ENCODE data around the gene PLA2G2C. TPM values are rescaled to one million over a fixed set of nuclear protein-coding genes. Genes with fewer than 3 reads are reported as not detected.

Gene PLA2G2C
- total RNA-seq, 1 experiment from 2014 or later: not detected

DNA sequence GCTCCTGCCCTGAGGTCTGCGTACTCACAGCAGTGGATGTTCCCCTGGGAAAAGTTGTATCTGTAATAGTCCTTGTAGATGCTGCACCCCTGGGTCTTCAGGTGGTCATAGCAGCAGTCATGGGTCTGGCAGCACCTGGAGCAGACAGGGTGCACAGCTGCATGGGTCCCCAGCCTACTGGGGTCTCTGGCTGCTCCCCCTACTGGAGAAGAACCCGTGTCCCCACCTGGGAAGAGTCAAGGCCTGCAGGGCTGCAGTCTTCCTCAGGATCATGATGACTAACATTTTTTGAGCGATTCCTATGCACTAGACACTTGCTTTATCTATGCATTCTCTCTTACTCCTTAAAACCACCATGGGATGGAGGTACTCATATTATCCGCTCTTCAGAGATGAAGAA, 70.8 kb downstream of the PLA2G2C start:
- Mint-ChIP-seq H3K36me3 (no peaks in the 10 kb centered on the region), H3K4me3 (no peak overlapping the region), H3K27me3 (ENCODE audit: low read depth) (no peaks in the 10 kb centered on the region), H3K9me3 (no peaks in the 10 kb centered on the region), H3K4me1 (peaks cover 16% of the 10 kb centered on the region), H3K27ac (no peak overlapping the region)
- ChIA-PET CTCF (interaction anchor here (1.4 to 2.8 kb wide), 5 partner anchors 37 to 140 kb away, joined by 3 to 22 read pairs (median 4); no protein-coding TSS in a partner anchor), POLR2A (no interaction called here)
- peak; percentile 58 for ATAC-seq
- TF ChIP-seq, protein P1, sequence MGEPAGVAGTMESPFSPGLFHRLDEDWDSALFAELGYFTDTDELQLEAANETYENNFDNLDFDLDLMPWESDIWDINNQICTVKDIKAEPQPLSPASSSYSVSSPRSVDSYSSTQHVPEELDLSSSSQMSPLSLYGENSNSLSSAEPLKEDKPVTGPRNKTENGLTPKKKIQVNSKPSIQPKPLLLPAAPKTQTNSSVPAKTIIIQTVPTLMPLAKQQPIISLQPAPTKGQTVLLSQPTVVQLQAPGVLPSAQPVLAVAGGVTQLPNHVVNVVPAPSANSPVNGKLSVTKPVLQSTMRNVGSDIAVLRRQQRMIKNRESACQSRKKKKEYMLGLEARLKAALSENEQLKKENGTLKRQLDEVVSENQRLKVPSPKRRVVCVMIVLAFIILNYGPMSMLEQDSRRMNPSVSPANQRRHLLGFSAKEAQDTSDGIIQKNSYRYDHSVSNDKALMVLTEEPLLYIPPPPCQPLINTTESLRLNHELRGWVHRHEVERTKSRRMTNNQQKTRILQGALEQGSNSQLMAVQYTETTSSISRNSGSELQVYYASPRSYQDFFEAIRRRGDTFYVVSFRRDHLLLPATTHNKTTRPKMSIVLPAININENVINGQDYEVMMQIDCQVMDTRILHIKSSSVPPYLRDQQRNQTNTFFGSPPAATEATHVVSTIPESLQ (CRISPR knock-in tag; IDR thresholded peaks at IDR 0.05): no peak
- TF ChIP-seq NR1H2 (CRISPR knock-in tag; IDR thresholded peaks at IDR 0.05): no peak
- TF ChIP-seq CBFB (CRISPR knock-in tag; IDR thresholded peaks at IDR 0.05; ENCODE audit: low read depth): no peak
- no peak for TF ChIP-seq ZNF138 (CRISPR knock-in tag; conservative IDR thresholded peaks at IDR 0.05)
- no peak for TF ChIP-seq GABPB1 (CRISPR knock-in tag; IDR thresholded peaks at IDR 0.05)
- no peak for TF ChIP-seq FOXJ3 (CRISPR knock-in tag; IDR thresholded peaks at IDR 0.05; ENCODE audit: borderline replicate concordance)
- TF ChIP-seq ESRRA (CRISPR knock-in tag; IDR thresholded peaks at IDR 0.05; ENCODE audit: borderline replicate concordance): no peak
- no peak for TF ChIP-seq ZNF317 (CRISPR knock-in tag; IDR thresholded peaks at IDR 0.05; ENCODE audit: borderline replicate concordance, low read depth)
- TF ChIP-seq FOXP4 (CRISPR knock-in tag; IDR thresholded peaks at IDR 0.05): no peak
- no peak for TF ChIP-seq JUN (CRISPR knock-in tag; IDR thresholded peaks at IDR 0.05)
- TF ChIP-seq, protein P2, sequence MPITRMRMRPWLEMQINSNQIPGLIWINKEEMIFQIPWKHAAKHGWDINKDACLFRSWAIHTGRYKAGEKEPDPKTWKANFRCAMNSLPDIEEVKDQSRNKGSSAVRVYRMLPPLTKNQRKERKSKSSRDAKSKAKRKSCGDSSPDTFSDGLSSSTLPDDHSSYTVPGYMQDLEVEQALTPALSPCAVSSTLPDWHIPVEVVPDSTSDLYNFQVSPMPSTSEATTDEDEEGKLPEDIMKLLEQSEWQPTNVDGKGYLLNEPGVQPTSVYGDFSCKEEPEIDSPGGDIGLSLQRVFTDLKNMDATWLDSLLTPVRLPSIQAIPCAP (CRISPR knock-in tag; IDR thresholded peaks at IDR 0.05): no peak
- TF ChIP-seq NFATC4 (CRISPR knock-in tag; IDR thresholded peaks at IDR 0.05): no peak
- TF ChIP-seq MLX (CRISPR knock-in tag; IDR thresholded peaks at IDR 0.05): no peak
- no peak for TF ChIP-seq ZNF263 (CRISPR knock-in tag; IDR thresholded peaks at IDR 0.05; ENCODE audit: low read depth)
- no peak for TF ChIP-seq PRRX2 (CRISPR knock-in tag; IDR thresholded peaks at IDR 0.05)
- TF ChIP-seq ZNF671 (CRISPR knock-in tag; IDR thresholded peaks at IDR 0.05): no peak
- TF ChIP-seq FOXK1 (CRISPR knock-in tag; IDR thresholded peaks at IDR 0.05): no peak
- DNase-seq (ENCODE audit: low spot score): peak; percentile 35

DNA sequence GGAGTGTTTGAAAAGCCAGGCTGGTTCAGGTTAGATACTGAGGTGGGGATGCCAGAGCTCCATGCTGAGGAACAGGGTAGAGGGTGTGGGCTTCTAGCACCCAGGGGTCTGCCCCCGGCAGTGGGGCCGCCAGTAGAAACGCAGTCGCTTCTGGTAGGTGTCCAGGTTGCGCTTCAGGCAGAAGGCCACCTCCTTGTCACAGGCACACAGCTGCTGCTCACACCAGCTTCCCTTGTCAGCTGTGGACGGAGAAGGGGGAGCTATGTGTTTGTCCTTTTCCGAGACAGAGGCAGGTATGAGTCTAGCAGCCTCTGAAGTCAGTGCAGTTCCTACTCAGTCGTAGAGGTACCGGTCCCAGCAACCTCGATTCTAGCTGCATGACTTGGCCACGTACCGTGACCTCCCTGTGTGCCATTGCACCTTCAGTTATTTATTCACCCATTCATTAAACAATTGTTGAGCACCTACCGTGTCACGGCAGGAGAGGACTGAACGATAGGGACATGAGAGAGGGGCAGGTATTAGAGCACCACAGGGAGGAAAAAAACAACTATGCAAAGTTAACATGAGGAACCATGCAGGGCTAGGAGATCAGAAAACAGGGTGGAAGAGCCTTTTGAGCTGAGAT, 72.2 kb downstream of the PLA2G2C start:
- Mint-ChIP-seq H3K4me3 (no peak overlapping the region), H3K27me3 (ENCODE audit: low read depth) (no peaks in the 10 kb centered on the region), H3K9me3 (no peaks in the 10 kb centered on the region), H3K4me1 (peaks cover 17% of the 10 kb centered on the region), H3K36me3 (no peaks in the 10 kb centered on the region), H3K27ac (no peak overlapping the region)
- DNase-seq (ENCODE audit: low spot score) (no peak), ATAC-seq (no peak)
- ChIA-PET POLR2A (no interaction called here), CTCF (interaction anchor here (1.1 to 2.8 kb wide), 7 partner anchors 38 to 194 kb away, joined by 3 to 22 read pairs (median 3); no protein-coding TSS in a partner anchor)
- peak; percentile 63; the same call in 1 of the 2 replicates for TF ChIP-seq ZNF423 (CRISPR knock-in tag; IDR thresholded peaks at IDR 0.05)
- TF ChIP-seq ZBTB21 (CRISPR knock-in tag; IDR thresholded peaks at IDR 0.05; ENCODE audit: borderline replicate concordance): no peak

Other genes with a start within 250 kb of the PLA2G2C start
- gene PLA2G2A, start 206.9 kb downstream of the PLA2G2C start, total RNA-seq (2021): 1.2 to 2.6 TPM (median 1.9 TPM) in 3 replicates
- 0.30 TPM in 1 of 3 replicates, not detected in the others for gene PLA2G5, start 116.3 kb downstream of the PLA2G2C start, total RNA-seq (2021)
- not detected in 3 replicates for gene PLA2G2D, start 67.0 kb downstream of the PLA2G2C start, total RNA-seq (2021)
- not detected in 3 replicates for gene PLA2G2F, start 47.2 kb downstream of the PLA2G2C start, total RNA-seq (2021)
- 0.52 to 0.76 TPM (median 0.71 TPM) in 3 replicates for gene UBXN10, start 422 bp downstream of the PLA2G2C start, total RNA-seq (2021)
- 1.1 to 1.5 TPM (median 1.4 TPM) in 3 replicates for gene VWA5B1, start 104.4 kb upstream of the PLA2G2C start, total RNA-seq (2021)

All from WTC11 (cell line).